ENCODE results near the gene SERPINA7. TPM values are rescaled to one million over a fixed set of nuclear protein-coding genes. Genes with fewer than 3 reads are reported as not detected.

The SERPINA7 gene
- total RNA-seq, 1 donor from 2014 or later = not detected

Other genes starting within 250 kb of the SERPINA7 start
- gene NRK, start 216.2 kb downstream of the SERPINA7 start, total RNA-seq = 1.6 and 2.5 TPM in 2 replicates
- 0.42 and 1.5 TPM in 2 replicates for gene PWWP3B, start 129.6 kb upstream of the SERPINA7 start, total RNA-seq